Ascending aorta (tissue), 2 donors: ENCODE measurements around the gene DEK. TPM values are rescaled to one million over a fixed set of nuclear protein-coding genes. Genes with fewer than 3 reads are reported as not detected.

Experiments used
- DNase-seq, 2 donors: peaks; one replicate each; pipeline ENCODE4 v3.0.0-alpha.2; 2019; ENCODE audit warnings: low spot score in 2 of 2
- H3K27ac ChIP-seq, 2 donors: fragments of 200-600 bp; sonication (generic); one replicate each; pipeline ENCODE4 v1.5.1; 2016 to 2017; ENCODE audit warnings: mild to moderate bottlenecking in 1 of 2
- H3K27me3 ChIP-seq: fragments of 200-600 bp; sonication (generic); one replicate; pipeline ENCODE4 v1.5.1; 2017
- H3K36me3 ChIP-seq, 2 donors: fragments of 200-600 bp; sonication (generic); one replicate each; pipeline ENCODE4 v1.5.1; 2016
- H3K4me1 ChIP-seq, 2 donors: fragments of 200-600 bp; sonication (generic); one replicate each; pipeline ENCODE4 v1.5.1; 2016 to 2017; ENCODE audit warnings: mild to moderate bottlenecking in 1 of 2
- H3K4me3 ChIP-seq, 2 donors: fragments of 200-600 bp; sonication (generic); one replicate each; pipeline ENCODE4 v1.5.1; 2016 to 2017; ENCODE audit warnings: mild to moderate bottlenecking in 1 of 2
- H3K9me3 ChIP-seq, 2 donors: fragments of 200-600 bp; sonication (generic); one replicate each; pipeline ENCODE4 v1.5.1; 2016
- intact Hi-C: fragments of 100-400 bp; cut with DNase I; formaldehyde crosslinking; loops from one replicate; pipeline ENCODE4 v1.15.1; 2023
- total RNA-seq: library from RNA; depleted of rRNA; stranded (reverse); fragments of >200 nt; gene quantifications from one replicate; pipeline ENCODE4 v1.1.0, GENCODE V29; 2016
- TF ChIP-seq, protein P1 (sequence below), 3 experiments: fragments of 200-600 bp in 2 of 3; fragments of 450-650 bp in 1 of 3; sonication (generic) in 2 of 3; IDR thresholded peaks; one replicate each; pipeline ENCODE4 v1.5.1; 2016 to 2019; ENCODE audit warnings: antibody characterized with exemption in 3 of 3, mild to moderate bottlenecking in 1 of 3, moderate library complexity in 1 of 3

The DEK gene
- total RNA-seq, 1 donor from 2014 or later = 51.2 TPM

DNA sequence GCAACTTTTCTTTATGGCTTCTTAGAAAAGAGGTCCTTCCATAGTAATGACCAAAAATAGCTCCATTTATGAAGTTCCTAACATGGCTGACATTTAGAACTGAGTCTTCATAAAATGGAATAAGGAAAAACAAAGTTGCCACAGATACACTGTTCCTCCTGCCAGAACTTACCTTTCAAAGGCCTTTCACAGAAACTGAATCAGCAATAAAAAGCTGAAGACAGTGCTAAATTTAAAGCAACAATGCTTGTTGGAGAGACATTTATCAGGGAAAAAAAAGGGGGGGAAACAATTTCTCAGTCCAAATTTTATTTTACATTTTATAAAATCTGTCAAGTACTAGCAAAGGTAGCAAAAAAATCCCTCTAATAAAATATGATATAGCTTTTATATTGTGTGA lies 17.3 kb downstream of the DEK start:
- H3K9me3 ChIP-seq = no peaks in the 10 kb centered on the region

DNA sequence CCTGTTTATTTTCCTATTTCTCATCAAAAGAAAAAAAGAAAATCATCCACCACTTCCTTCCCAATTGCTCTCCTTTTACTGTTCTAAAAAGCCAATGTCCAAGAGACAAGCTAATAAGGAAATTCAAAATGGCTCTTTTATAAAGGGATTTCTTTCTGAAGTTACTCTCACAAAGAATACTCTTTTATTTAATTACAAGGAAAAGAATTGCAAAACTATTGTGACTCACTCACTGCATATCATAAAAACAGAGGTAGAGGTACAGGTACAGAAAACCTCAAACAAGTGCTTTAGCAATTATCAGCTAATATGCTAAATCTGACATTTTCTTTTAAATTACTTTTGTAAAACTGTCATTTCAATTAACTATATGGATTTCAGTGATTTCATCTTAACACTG lies 18.1 kb downstream of the DEK start:
- TF ChIP-seq, protein P1, sequence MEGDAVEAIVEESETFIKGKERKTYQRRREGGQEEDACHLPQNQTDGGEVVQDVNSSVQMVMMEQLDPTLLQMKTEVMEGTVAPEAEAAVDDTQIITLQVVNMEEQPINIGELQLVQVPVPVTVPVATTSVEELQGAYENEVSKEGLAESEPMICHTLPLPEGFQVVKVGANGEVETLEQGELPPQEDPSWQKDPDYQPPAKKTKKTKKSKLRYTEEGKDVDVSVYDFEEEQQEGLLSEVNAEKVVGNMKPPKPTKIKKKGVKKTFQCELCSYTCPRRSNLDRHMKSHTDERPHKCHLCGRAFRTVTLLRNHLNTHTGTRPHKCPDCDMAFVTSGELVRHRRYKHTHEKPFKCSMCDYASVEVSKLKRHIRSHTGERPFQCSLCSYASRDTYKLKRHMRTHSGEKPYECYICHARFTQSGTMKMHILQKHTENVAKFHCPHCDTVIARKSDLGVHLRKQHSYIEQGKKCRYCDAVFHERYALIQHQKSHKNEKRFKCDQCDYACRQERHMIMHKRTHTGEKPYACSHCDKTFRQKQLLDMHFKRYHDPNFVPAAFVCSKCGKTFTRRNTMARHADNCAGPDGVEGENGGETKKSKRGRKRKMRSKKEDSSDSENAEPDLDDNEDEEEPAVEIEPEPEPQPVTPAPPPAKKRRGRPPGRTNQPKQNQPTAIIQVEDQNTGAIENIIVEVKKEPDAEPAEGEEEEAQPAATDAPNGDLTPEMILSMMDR (IDR thresholded peaks at IDR 0.05) = no peak
- intact Hi-C loops = no loop called here
- Histone ChIP-seq H3K4me1 (no peaks in the 10 kb centered on the region), H3K4me3 (no peak overlapping the region), H3K27ac (no peak overlapping the region), H3K9me3 (no peaks in the 10 kb centered on the region), H3K27me3 (no peaks in the 10 kb centered on the region), H3K36me3 (peaks cover 25 to 62% of the 10 kb centered on the region in 2 donors)
- DNase-seq = no peak

More for the DNA sequence above, 17.3 kb downstream of the DEK start:
- no peak overlapping the region for H3K27ac ChIP-seq
- intact Hi-C loops = no loop called here
- no peaks in the 10 kb centered on the region for H3K27me3 ChIP-seq
- H3K4me3 ChIP-seq = no peak overlapping the region
- DNase-seq = no peak
- H3K4me1 ChIP-seq = no peaks in the 10 kb centered on the region
- TF ChIP-seq, protein P1 (IDR thresholded peaks at IDR 0.05) = no peak
- peaks cover 25 to 62% of the 10 kb centered on the region in 2 donors for H3K36me3 ChIP-seq

DNA sequence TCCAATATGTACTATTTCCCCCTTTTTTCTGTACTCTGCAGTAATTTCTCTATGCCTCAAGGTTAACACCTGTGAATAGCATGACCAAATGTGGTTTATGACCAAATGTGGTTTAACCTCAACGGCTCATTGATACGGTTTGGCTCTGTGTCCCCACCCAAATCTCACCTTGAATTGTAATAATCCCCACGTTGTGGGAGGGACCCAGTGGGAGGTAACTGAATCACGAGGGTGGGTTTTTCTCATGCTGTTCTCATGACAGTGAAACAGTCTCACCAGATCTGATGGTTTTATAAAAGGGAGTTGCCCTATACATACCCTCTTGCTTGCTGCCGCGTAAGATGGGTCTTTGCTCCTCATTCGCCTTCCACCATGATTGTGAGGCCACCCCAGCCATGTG lies 18.7 kb downstream of the DEK start:
- no peaks in the 10 kb centered on the region for H3K4me1 ChIP-seq
- DNase-seq = no peak
- no peak overlapping the region for H3K27ac ChIP-seq
- intact Hi-C loops = no loop called here
- H3K27me3 ChIP-seq = no peaks in the 10 kb centered on the region
- TF ChIP-seq, protein P1 (IDR thresholded peaks at IDR 0.05) = no peak
- H3K4me3 ChIP-seq = no peak overlapping the region
- no peaks in the 10 kb centered on the region for H3K9me3 ChIP-seq
- H3K36me3 ChIP-seq = peaks cover 20 to 62% of the 10 kb centered on the region in 2 donors

- H3K4me3 ChIP-seq = no peak overlapping the region
- H3K36me3 ChIP-seq = peaks cover 20 to 62% of the 10 kb centered on the region in 2 donors
- TF ChIP-seq, protein P1 (IDR thresholded peaks at IDR 0.05) = no peak
- H3K27me3 ChIP-seq = no peaks in the 10 kb centered on the region
- no peak overlapping the region for H3K27ac ChIP-seq
- DNase-seq = no peak
- H3K9me3 ChIP-seq = no peaks in the 10 kb centered on the region
- H3K4me1 ChIP-seq = no peaks in the 10 kb centered on the region
- intact Hi-C loops = no loop called here
These were observed 19.3 kb downstream of the DEK start for GRCh38 chr6:18245079-18245478.

DNA sequence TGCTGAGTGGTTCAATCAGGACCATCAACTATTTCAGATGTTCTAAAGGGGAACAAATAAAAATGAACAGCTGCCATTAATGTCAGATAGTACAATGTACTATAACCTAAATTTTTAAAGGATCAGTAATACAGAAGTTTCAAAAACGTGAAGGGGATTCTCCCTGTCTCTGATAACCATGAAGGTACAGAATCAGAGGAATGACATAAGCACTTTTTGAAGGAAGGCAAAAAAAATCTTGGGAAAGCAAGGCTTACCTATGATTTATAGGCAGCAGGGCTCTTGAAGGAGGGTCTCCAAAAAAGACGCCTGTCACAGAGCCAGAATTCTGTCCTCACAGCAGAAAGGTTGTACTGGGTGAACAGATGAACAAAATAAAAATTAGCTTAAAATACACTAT lies 20.1 kb downstream of the DEK start:
- H3K27ac ChIP-seq = no peak overlapping the region
- H3K4me1 ChIP-seq = no peaks in the 10 kb centered on the region
- TF ChIP-seq, protein P1 (IDR thresholded peaks at IDR 0.05) = no peak
- intact Hi-C loops = no loop called here
- no peaks in the 10 kb centered on the region for H3K9me3 ChIP-seq
- DNase-seq = no peak
- peaks cover 19 to 54% of the 10 kb centered on the region in 2 donors for H3K36me3 ChIP-seq
- no peaks in the 10 kb centered on the region for H3K27me3 ChIP-seq
- no peak overlapping the region for H3K4me3 ChIP-seq

DNA sequence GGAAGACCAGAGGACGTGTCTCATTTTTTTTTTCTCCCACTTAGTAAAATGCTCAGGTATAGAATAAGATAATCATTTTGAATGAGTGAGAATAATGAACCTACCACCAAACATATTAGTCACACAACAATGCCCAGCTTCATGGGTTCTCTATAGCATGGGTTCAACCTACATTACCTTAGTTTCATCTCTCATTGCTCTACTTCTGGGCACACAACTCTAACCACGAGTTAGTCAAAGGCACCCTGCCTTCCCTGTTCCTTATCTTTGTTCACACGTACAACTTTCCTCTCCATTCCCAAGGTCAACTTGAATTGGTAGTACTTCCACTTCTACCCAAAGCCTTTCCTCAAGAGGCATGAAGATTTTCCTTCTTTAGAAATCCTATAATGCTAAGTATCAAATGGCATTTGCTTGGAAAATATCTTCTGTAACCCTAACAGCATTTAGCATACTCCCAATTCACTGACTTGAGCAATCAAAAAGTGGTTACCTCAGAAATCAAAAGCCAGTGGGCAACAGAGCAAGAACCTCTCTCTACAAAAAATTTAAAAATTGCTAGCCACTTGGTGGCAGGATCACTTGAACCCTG lies 20.9 kb downstream of the DEK start:
- Histone ChIP-seq H3K27ac (no peak overlapping the region), H3K27me3 (no peaks in the 10 kb centered on the region), H3K4me1 (no peaks in the 10 kb centered on the region), H3K36me3 (peaks cover 16 to 52% of the 10 kb centered on the region in 2 donors), H3K9me3 (no peaks in the 10 kb centered on the region), H3K4me3 (no peak overlapping the region)
- no peak for DNase-seq
- intact Hi-C loops = no loop called here
- TF ChIP-seq, protein P1 (IDR thresholded peaks at IDR 0.05) = no peak
